ENCODE results near the gene FAM171A2.

GRCh38 chr17:44324092-44324570 is 39.5 kb downstream of the FAM171A2 start:
- TF ChIP-seq CTCF (IDR thresholded peaks at IDR 0.05) (no peak), POLR2A (IDR thresholded peaks at IDR 0.05) (no peak)
